MM.1S (cell line): ENCODE measurements around the gene PPP1R15B.
A peak's percentile ranks its signal among the peaks of the same experiment; 100 is the strongest.

Source experiments
- DNase-seq: peaks from one replicate; pipeline ENCODE4 v3.0.0-alpha.2; 2015
- H2AFZ ChIP-seq: fragments of 300-600 bp; sonication (generic); 2 replicates; pipeline ENCODE4 v1.6.0; 2016; ENCODE audit warnings: antibody characterized with exemption, low read length
- H3F3A ChIP-seq: fragments of 300-600 bp; sonication (generic); 2 replicates; pipeline ENCODE4 v1.6.1; 2016; ENCODE audit warnings: mild to moderate bottlenecking, antibody characterized with exemption, low read length, moderate library complexity, mixed read lengths; ENCODE audit not compliant: insufficient read depth
- H3K27ac ChIP-seq: fragments of 300-600 bp; sonication (generic); 2 replicates; pipeline ENCODE4 v1.5.1; 2016; ENCODE audit warnings: mild to moderate bottlenecking, low read length
- H3K27me3 ChIP-seq: fragments of 300-600 bp; sonication (generic); replicated peaks from 2 replicates; pipeline ENCODE4 v1.6.0; 2016; ENCODE audit warnings: low read length; ENCODE audit not compliant: insufficient read depth
- H3K36me3 ChIP-seq: fragments of 300-600 bp; sonication (generic); replicated peaks from 2 replicates; pipeline ENCODE4 v1.6.1; 2016; ENCODE audit warnings: mild to moderate bottlenecking, low read length, mixed read lengths; ENCODE audit not compliant: insufficient read depth
- H3K4me1 ChIP-seq: fragments of 300-600 bp; sonication (generic); 2 replicates; pipeline ENCODE4 v1.6.1; 2016; ENCODE audit warnings: low read length, mixed read lengths
- H3K4me2 ChIP-seq: fragments of 300-600 bp; sonication (generic); 2 replicates; pipeline ENCODE4 v1.6.0; 2016; ENCODE audit warnings: low read depth, low read length
- H3K4me3 ChIP-seq: fragments of 300-600 bp; sonication (generic); 2 replicates; pipeline ENCODE4 v1.5.1; 2016; ENCODE audit warnings: low read length, mixed read lengths
- H3K79me2 ChIP-seq: fragments of 300-600 bp; sonication (generic); 2 replicates; pipeline ENCODE4 v1.6.1; 2016; ENCODE audit warnings: mixed run types, low read length, mixed read lengths
- H3K9ac ChIP-seq: fragments of 300-600 bp; sonication (generic); 2 replicates; pipeline ENCODE4 v1.6.1; 2016; ENCODE audit warnings: low read length, mixed read lengths
- H3K9me2 ChIP-seq: fragments of 300-600 bp; sonication (generic); replicated peaks from 2 replicates; pipeline ENCODE4 v1.6.1; 2016; ENCODE audit warnings: mild to moderate bottlenecking, low read length, mixed read lengths; ENCODE audit not compliant: insufficient read depth
- H3K9me3 ChIP-seq: fragments of 300-600 bp; sonication (generic); replicated peaks from 2 replicates; pipeline ENCODE4 v1.6.1; 2016; ENCODE audit warnings: mild to moderate bottlenecking, low read length, mixed read lengths; ENCODE audit not compliant: insufficient read depth
- H4K20me1 ChIP-seq: fragments of 300-600 bp; sonication (generic); 2 replicates; pipeline ENCODE4 v1.6.1; 2016; ENCODE audit warnings: mild to moderate bottlenecking, low read length, moderate library complexity, mixed read lengths; ENCODE audit not compliant: insufficient read depth
- CTCF ChIP-seq: fragments of 300-600 bp; sonication (generic); IDR thresholded peaks from 2 replicates; pipeline ENCODE4 v1.5.1; 2016; ENCODE audit warnings: antibody characterized with exemption, low read length, mixed read lengths
- EZH2 ChIP-seq: fragments of 300-600 bp; sonication (generic); optimal IDR thresholded peaks from 2 replicates; pipeline ENCODE3; 2017; ENCODE audit warnings: low read depth, mild to moderate bottlenecking, antibody characterized with exemption, low read length, mixed read lengths
- EZH2phosphoT487 ChIP-seq: fragments of 300-600 bp; sonication (generic); IDR thresholded peaks from 2 replicates; pipeline ENCODE4 v1.6.1; 2018; ENCODE audit warnings: antibody characterized with exemption, low read length

Gene PPP1R15B

GRCh38 chr1:204409123-204409522, 2.5 kb downstream of the PPP1R15B start:
- H2AFZ ChIP-seq, result no peak overlapping the region
- H4K20me1 ChIP-seq, result peaks cover 66% of the 10 kb centered on the region
- H3K4me2 ChIP-seq, result peak overlapping the region; percentile 79
- H3F3A ChIP-seq, result peaks cover 10% of the 10 kb centered on the region; the same call in 1 of the 2 replicates
- H3K27ac ChIP-seq, result peak overlapping the region; percentile 6; the same call in 1 of the 2 replicates
- peak overlapping the region; percentile 100 for H3K9ac ChIP-seq
- H3K36me3 ChIP-seq, result peaks cover 40% of the 10 kb centered on the region
- TF ChIP-seq EZH2, result no peak
- no peak for TF ChIP-seq EZH2phosphoT487
- no peak for TF ChIP-seq CTCF
- H3K9me3 ChIP-seq, result no peaks in the 10 kb centered on the region
- DNase-seq, result no peak
- H3K4me1 ChIP-seq, result peaks cover 9% of the 10 kb centered on the region; the same call in 1 of the 2 replicates
- H3K4me3 ChIP-seq, result peak overlapping the region; percentile 80
- no peaks in the 10 kb centered on the region for H3K27me3 ChIP-seq
- no peaks in the 10 kb centered on the region for H3K9me2 ChIP-seq
- peaks cover 75% of the 10 kb centered on the region for H3K79me2 ChIP-seq

GRCh38 chr1:204408602-204409001, 3.0 kb downstream of the PPP1R15B start:
- H3K9me2 ChIP-seq, result no peaks in the 10 kb centered on the region
- no peaks in the 10 kb centered on the region for H3K27me3 ChIP-seq
- peaks cover 45% of the 10 kb centered on the region for H3K36me3 ChIP-seq
- peak overlapping the region; percentile 79 for H3K4me2 ChIP-seq
- no peak for TF ChIP-seq EZH2
- H3K9ac ChIP-seq, result peak overlapping the region; percentile 100
- peaks cover 80% of the 10 kb centered on the region for H3K79me2 ChIP-seq
- H3K4me3 ChIP-seq, result peak overlapping the region; percentile 80
- no peak for DNase-seq
- H3K27ac ChIP-seq, result no peak overlapping the region
- peaks cover 9% of the 10 kb centered on the region; the same call in 1 of the 2 replicates for H3K4me1 ChIP-seq
- peaks cover 13% of the 10 kb centered on the region for H3F3A ChIP-seq
- no peak overlapping the region for H2AFZ ChIP-seq
- no peaks in the 10 kb centered on the region for H3K9me3 ChIP-seq
- peaks cover 72% of the 10 kb centered on the region for H4K20me1 ChIP-seq

- TF ChIP-seq EZH2, result no peak
- no peak for TF ChIP-seq EZH2phosphoT487
- no peak for TF ChIP-seq CTCF
- no peak overlapping the region for H2AFZ ChIP-seq
- peaks cover 72% of the 10 kb centered on the region for H4K20me1 ChIP-seq
- peak overlapping the region; percentile 100; the same call in 1 of the 2 replicates for H3K9ac ChIP-seq
- H3F3A ChIP-seq, result peaks cover 16% of the 10 kb centered on the region
- H3K4me3 ChIP-seq, result peak overlapping the region; percentile 80
- H3K4me2 ChIP-seq, result peak overlapping the region; percentile 79
- peaks cover 83% of the 10 kb centered on the region for H3K79me2 ChIP-seq
- H3K27me3 ChIP-seq, result no peaks in the 10 kb centered on the region
- peaks cover 9% of the 10 kb centered on the region; the same call in 1 of the 2 replicates for H3K4me1 ChIP-seq
- peaks cover 47% of the 10 kb centered on the region for H3K36me3 ChIP-seq
- no peaks in the 10 kb centered on the region for H3K9me3 ChIP-seq
- H3K9me2 ChIP-seq, result no peaks in the 10 kb centered on the region
- DNase-seq, result no peak
- H3K27ac ChIP-seq, result no peak overlapping the region
These were observed 3.5 kb downstream of the PPP1R15B start for GRCh38 chr1:204408074-204408507.

GRCh38 chr1:204407295-204407971, 4.2 kb downstream of the PPP1R15B start:
- H3K4me3 ChIP-seq, result peak overlapping the region; percentile 80
- peaks cover 72% of the 10 kb centered on the region for H4K20me1 ChIP-seq
- peak overlapping the region; percentile 79 for H3K4me2 ChIP-seq
- peak overlapping the region; percentile 100; the same call in 1 of the 2 replicates for H3K9ac ChIP-seq
- no peaks in the 10 kb centered on the region for H3K27me3 ChIP-seq
- H3K27ac ChIP-seq, result no peak overlapping the region
- H3F3A ChIP-seq, result peaks cover 20% of the 10 kb centered on the region
- H3K79me2 ChIP-seq, result peaks cover 85% of the 10 kb centered on the region
- peaks cover 9% of the 10 kb centered on the region; the same call in 1 of the 2 replicates for H3K4me1 ChIP-seq
- H3K36me3 ChIP-seq, result peaks cover 47% of the 10 kb centered on the region
- peak; percentile 18 for DNase-seq
- no peaks in the 10 kb centered on the region for H3K9me3 ChIP-seq
- TF ChIP-seq EZH2, result no peak
- no peak for TF ChIP-seq EZH2phosphoT487
- no peak for TF ChIP-seq CTCF
- no peak overlapping the region for H2AFZ ChIP-seq
- H3K9me2 ChIP-seq, result no peaks in the 10 kb centered on the region
